ENCODE measurements around the gene PNPT1. TPM values are rescaled to one million over a fixed set of nuclear protein-coding genes. Genes with fewer than 3 reads are reported as not detected.

Gene PNPT1
- polyA plus RNA-seq, 1 of the 3 experiments (the other 2 are of a cell fraction), result 11.7 TPM

GRCh38 chr2:55668956-55669355, 24.7 kb downstream of the PNPT1 start:
- H3K9me3 ChIP-seq, result no peaks in the 10 kb centered on the region
- POLR2A ChIA-PET, result no interaction called here
- TF ChIP-seq, protein P1, sequence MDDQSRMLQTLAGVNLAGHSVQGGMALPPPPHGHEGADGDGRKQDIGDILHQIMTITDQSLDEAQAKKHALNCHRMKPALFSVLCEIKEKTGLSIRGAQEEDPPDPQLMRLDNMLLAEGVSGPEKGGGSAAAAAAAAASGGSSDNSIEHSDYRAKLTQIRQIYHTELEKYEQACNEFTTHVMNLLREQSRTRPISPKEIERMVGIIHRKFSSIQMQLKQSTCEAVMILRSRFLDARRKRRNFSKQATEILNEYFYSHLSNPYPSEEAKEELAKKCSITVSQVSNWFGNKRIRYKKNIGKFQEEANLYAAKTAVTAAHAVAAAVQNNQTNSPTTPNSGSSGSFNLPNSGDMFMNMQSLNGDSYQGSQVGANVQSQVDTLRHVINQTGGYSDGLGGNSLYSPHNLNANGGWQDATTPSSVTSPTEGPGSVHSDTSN (IDR thresholded peaks at IDR 0.05), result no peak
- no peak overlapping the region for H3K4me2 ChIP-seq
- no peaks in the 10 kb centered on the region for H3K4me1 ChIP-seq (ENCODE audit: control insufficient read depth in 1 of 2, insufficient read depth in 2 of 2, low read depth in 1 of 2, low read length in 1 of 2)
- H3K27ac ChIP-seq (ENCODE audit: low read depth in 2 of 2, low read length in 1 of 2), result no peak overlapping the region
- CTCF ChIA-PET, result no interaction called here
- no peak overlapping the region for H3K4me3 ChIP-seq (ENCODE audit: low read depth in 2 of 2, low read length in 1 of 2)
- no peaks in the 10 kb centered on the region for H3K9me2 ChIP-seq
- H3K9ac ChIP-seq, result no peak overlapping the region
- DNase-seq, result no peak
- no peaks in the 10 kb centered on the region for H3K79me2 ChIP-seq (ENCODE audit: insufficient read depth)
- H4K20me1 ChIP-seq (ENCODE audit: insufficient read depth), result no peaks in the 10 kb centered on the region
- H2AFZ ChIP-seq (ENCODE audit: low read depth), result no peak overlapping the region
- peaks cover 18% of the 10 kb centered on the region for H3F3A ChIP-seq (replicated peaks; ENCODE audit: insufficient read depth)
- H3K36me3 ChIP-seq (replicated peaks in 1 of 2; ENCODE audit: control insufficient read depth in 1 of 2, insufficient read depth in 2 of 2, low read length in 1 of 2), result peaks cover 42 to 72% of the 10 kb centered on the region in 2 experiments
- H3K27me3 ChIP-seq (ENCODE audit: insufficient read depth), result no peaks in the 10 kb centered on the region

DNA sequence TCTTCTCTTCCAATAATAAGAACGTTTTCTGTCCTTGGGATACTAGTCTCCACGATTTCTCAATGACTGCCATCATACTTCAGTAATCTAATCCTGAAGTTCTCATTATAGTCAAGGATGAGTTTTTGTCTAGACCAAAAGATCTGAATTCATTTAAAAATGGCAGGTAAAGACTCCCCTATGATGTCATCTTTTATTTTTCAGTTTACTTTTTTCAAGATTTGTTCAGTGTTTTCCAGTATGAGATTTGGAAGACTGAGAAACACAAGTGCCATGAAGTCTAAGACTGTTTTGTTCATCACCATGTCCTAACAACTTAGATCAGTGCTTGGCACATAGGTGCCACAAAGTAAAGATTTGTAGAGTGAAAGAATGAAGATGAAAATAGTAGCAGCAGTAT, 40.4 kb downstream of the PNPT1 start:
- Histone ChIP-seq H3K36me3 (replicated peaks in 1 of 2; ENCODE audit: control insufficient read depth in 1 of 2, insufficient read depth in 2 of 2, low read length in 1 of 2) (peaks cover 33 to 49% of the 10 kb centered on the region in 2 experiments), H3K27ac (ENCODE audit: low read depth in 2 of 2, low read length in 1 of 2) (no peak overlapping the region), H3F3A (replicated peaks; ENCODE audit: insufficient read depth) (peaks cover under 1% of the 10 kb centered on the region), H3K4me3 (ENCODE audit: low read depth in 2 of 2, low read length in 1 of 2) (no peak overlapping the region), H4K20me1 (ENCODE audit: insufficient read depth) (no peaks in the 10 kb centered on the region), H3K27me3 (ENCODE audit: insufficient read depth) (no peaks in the 10 kb centered on the region), H3K9ac (no peak overlapping the region), H3K4me1 (ENCODE audit: control insufficient read depth in 1 of 2, insufficient read depth in 2 of 2, low read depth in 1 of 2, low read length in 1 of 2) (no peaks in the 10 kb centered on the region), H3K4me2 (no peak overlapping the region), H3K79me2 (ENCODE audit: insufficient read depth) (no peaks in the 10 kb centered on the region), H3K9me2 (no peaks in the 10 kb centered on the region), H3K9me3 (no peaks in the 10 kb centered on the region), H2AFZ (ENCODE audit: low read depth) (no peak overlapping the region)
- 93% methylated on average over 2 of the region's 2 CpGs for WGBS (ENCODE audit: low lambda C conversion rate)
- CTCF ChIA-PET, result no interaction called here
- DNase-seq, result no peak
- POLR2A ChIA-PET, result no interaction called here
- no peak for TF ChIP-seq SIN3A (IDR thresholded peaks at IDR 0.05; ENCODE audit: borderline replicate concordance, low read depth, low read length)
- no peak for TF ChIP-seq FOXM1 (IDR thresholded peaks at IDR 0.05; ENCODE audit: low read depth)
- TF ChIP-seq, protein P2, sequence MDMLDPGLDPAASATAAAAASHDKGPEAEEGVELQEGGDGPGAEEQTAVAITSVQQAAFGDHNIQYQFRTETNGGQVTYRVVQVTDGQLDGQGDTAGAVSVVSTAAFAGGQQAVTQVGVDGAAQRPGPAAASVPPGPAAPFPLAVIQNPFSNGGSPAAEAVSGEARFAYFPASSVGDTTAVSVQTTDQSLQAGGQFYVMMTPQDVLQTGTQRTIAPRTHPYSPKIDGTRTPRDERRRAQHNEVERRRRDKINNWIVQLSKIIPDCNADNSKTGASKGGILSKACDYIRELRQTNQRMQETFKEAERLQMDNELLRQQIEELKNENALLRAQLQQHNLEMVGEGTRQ (IDR thresholded peaks at IDR 0.05; ENCODE audit: borderline replicate concordance, low read depth, low read length), result no peak
- TF ChIP-seq ZBTB33 (IDR thresholded peaks at IDR 0.05; ENCODE audit: borderline replicate concordance, low read depth), result no peak
- no peak for TF ChIP-seq SMC3 (IDR thresholded peaks at IDR 0.05; ENCODE audit: low read depth, low read length)
- TF ChIP-seq MEF2A (IDR thresholded peaks at IDR 0.05; ENCODE audit: borderline replicate concordance, low read depth), result no peak
- TF ChIP-seq EP300 (IDR thresholded peaks at IDR 0.05; ENCODE audit: borderline replicate concordance in 1 of 2, low read depth in 1 of 2, low read length in 1 of 2), result no peak
- TF ChIP-seq, protein P3, sequence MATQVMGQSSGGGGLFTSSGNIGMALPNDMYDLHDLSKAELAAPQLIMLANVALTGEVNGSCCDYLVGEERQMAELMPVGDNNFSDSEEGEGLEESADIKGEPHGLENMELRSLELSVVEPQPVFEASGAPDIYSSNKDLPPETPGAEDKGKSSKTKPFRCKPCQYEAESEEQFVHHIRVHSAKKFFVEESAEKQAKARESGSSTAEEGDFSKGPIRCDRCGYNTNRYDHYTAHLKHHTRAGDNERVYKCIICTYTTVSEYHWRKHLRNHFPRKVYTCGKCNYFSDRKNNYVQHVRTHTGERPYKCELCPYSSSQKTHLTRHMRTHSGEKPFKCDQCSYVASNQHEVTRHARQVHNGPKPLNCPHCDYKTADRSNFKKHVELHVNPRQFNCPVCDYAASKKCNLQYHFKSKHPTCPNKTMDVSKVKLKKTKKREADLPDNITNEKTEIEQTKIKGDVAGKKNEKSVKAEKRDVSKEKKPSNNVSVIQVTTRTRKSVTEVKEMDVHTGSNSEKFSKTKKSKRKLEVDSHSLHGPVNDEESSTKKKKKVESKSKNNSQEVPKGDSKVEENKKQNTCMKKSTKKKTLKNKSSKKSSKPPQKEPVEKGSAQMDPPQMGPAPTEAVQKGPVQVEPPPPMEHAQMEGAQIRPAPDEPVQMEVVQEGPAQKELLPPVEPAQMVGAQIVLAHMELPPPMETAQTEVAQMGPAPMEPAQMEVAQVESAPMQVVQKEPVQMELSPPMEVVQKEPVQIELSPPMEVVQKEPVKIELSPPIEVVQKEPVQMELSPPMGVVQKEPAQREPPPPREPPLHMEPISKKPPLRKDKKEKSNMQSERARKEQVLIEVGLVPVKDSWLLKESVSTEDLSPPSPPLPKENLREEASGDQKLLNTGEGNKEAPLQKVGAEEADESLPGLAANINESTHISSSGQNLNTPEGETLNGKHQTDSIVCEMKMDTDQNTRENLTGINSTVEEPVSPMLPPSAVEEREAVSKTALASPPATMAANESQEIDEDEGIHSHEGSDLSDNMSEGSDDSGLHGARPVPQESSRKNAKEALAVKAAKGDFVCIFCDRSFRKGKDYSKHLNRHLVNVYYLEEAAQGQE (IDR thresholded peaks at IDR 0.05; ENCODE audit: low read depth, low read length), result no peak
- no peak for TF ChIP-seq GABPA (IDR thresholded peaks at IDR 0.05; ENCODE audit: low read depth)
- no peak for TF ChIP-seq ELF1 (IDR thresholded peaks at IDR 0.05)
- TF ChIP-seq, protein P4, sequence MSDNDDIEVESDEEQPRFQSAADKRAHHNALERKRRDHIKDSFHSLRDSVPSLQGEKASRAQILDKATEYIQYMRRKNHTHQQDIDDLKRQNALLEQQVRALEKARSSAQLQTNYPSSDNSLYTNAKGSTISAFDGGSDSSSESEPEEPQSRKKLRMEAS (IDR thresholded peaks at IDR 0.05; ENCODE audit: low read depth), result no peak

Measured in SK-N-SH (cell line).